PC-3 (cell line): Measurements from ENCODE around the gene TNFAIP8L3. TPM values are rescaled to one million over a fixed set of nuclear protein-coding genes. Genes with fewer than 3 reads are reported as not detected.

Source experiments
- ATAC-seq: fragments of 200-7000 bp; cut with Tn5 transposase; 2 replicates; pipeline ENCODE4 v1.9.1; 2020; ENCODE audit warnings: mild to moderate bottlenecking, moderate library complexity
- BruUV-seq: library from RNA; stranded (reverse); fragments of 400-500 nt; replicated peaks from 2 replicates; lab custom pipeline; 2021; lab: Mats Ljungman, UMichigan
- CTCF ChIA-PET: fragments of 300-600 bp; sonication (Branson Sonifier 250); formaldehyde crosslinking; loops from one replicate; lab custom pipeline; 2022; ENCODE audit warnings: antibody characterized with exemption; lab: Charles Lee
- POLR2A ChIA-PET: fragments of 300-600 bp; sonication (Branson Sonifier 250); formaldehyde crosslinking; loops from one replicate; lab custom pipeline; 2022; ENCODE audit warnings: antibody characterized with exemption; ENCODE audit not compliant: unreplicated experiment; lab: Charles Lee
- DNase-seq: peaks from one replicate; pipeline ENCODE4 v3.0.0-alpha.2; 2015
- H2AFZ ChIP-seq: fragments of 300-600 bp; sonication (generic); 2 replicates; pipeline ENCODE4 v1.6.0; 2016; ENCODE audit warnings: antibody characterized with exemption, low read length
- H3F3A ChIP-seq: fragments of 300-600 bp; sonication (generic); one replicate; pipeline ENCODE4 v1.6.0; 2017; ENCODE audit warnings: antibody characterized with exemption, low read length, control low read depth, mild to moderate bottlenecking; ENCODE audit not compliant: unreplicated experiment
- H3K27ac ChIP-seq: fragments of 300-600 bp; sonication (generic); 2 replicates; pipeline ENCODE4 v1.5.1; 2016; ENCODE audit warnings: mild to moderate bottlenecking, low read length
- H3K27me3 ChIP-seq: fragments of 300-600 bp; sonication (generic); 2 replicates; pipeline ENCODE4 v1.6.1; 2016; ENCODE audit warnings: low read length, mixed read lengths
- H3K36me3 ChIP-seq: fragments of 300-600 bp; sonication (generic); 2 replicates; pipeline ENCODE4 v1.6.1; 2016; ENCODE audit warnings: low read depth, mixed run types, low read length, mixed read lengths
- H3K4me1 ChIP-seq: fragments of 300-600 bp; sonication (generic); 2 replicates; pipeline ENCODE4 v1.5.1; 2016; ENCODE audit warnings: low read length; ENCODE audit not compliant: insufficient read depth
- H3K4me2 ChIP-seq: fragments of 300-600 bp; sonication (generic); 2 replicates; pipeline ENCODE4 v1.6.0; 2016; ENCODE audit warnings: low read length
- H3K4me3 ChIP-seq: fragments of 300-600 bp; sonication (generic); 2 replicates; pipeline ENCODE4 v1.5.1; 2016; ENCODE audit warnings: mild to moderate bottlenecking, low read length, mixed read lengths
- H3K79me2 ChIP-seq: fragments of 300-600 bp; sonication (generic); 2 replicates; pipeline ENCODE4 v1.6.1; 2017; ENCODE audit warnings: low read length, mixed read lengths
- H3K9ac ChIP-seq: fragments of 300-600 bp; sonication (generic); 2 replicates; pipeline ENCODE4 v1.6.0; 2016; ENCODE audit warnings: mild to moderate bottlenecking, low read length
- H3K9me2 ChIP-seq: fragments of 300-600 bp; sonication (generic); replicated peaks from 2 replicates; pipeline ENCODE4 v1.6.1; 2016; ENCODE audit warnings: mixed run types, low read length, mixed read lengths
- H3K9me3 ChIP-seq: fragments of 300-600 bp; sonication (generic); 2 replicates; pipeline ENCODE4 v1.6.1; 2016; ENCODE audit warnings: low read length, mixed read lengths
- H4K20me1 ChIP-seq: fragments of 300-600 bp; sonication (generic); 2 replicates; pipeline ENCODE4 v1.6.1; 2016; ENCODE audit warnings: low read length, mixed read lengths
- CTCF ChIP-seq: fragments of 300-600 bp; sonication (generic); conservative IDR thresholded peaks from 2 replicates; pipeline ENCODE4 v1.5.1; 2017; ENCODE audit warnings: antibody characterized with exemption, low read depth, mild to moderate bottlenecking, low read length
- EZH2 ChIP-seq: fragments of 300-600 bp; sonication (generic); IDR thresholded peaks from one replicate; pipeline ENCODE4 v1.6.1; 2017; ENCODE audit warnings: antibody characterized with exemption, mild to moderate bottlenecking, low read length; ENCODE audit not compliant: unreplicated experiment
- EZH2phosphoT487 ChIP-seq: fragments of 300-600 bp; sonication (generic); IDR thresholded peaks from 2 replicates; pipeline ENCODE4 v1.6.1; 2018; ENCODE audit warnings: mild to moderate bottlenecking, antibody characterized with exemption, low read length, borderline replicate concordance
- intact Hi-C: fragments of 100-400 bp; cut with micrococcal nuclease; formaldehyde crosslinking; loops from 2 replicates; pipeline ENCODE4 v1.9.0; 2023
- total RNA-seq: library from RNA; depleted of rRNA; stranded (reverse); fragments of >200 nt; gene quantifications from 2 replicates; pipeline ENCODE4 v1.2.3, GENCODE V29; 2014

The TNFAIP8L3 gene
- total RNA-seq, 1 experiment from 2014 or later = not detected

GRCh38 chr15:51051776-51052175 is 42.9 kb downstream of the TNFAIP8L3 start:
- ATAC-seq (no peak), DNase-seq (no peak)
- H3K4me1 ChIP-seq = peaks cover 8% of the 10 kb centered on the region; the same call in 1 of the 2 replicates
- TF ChIP-seq EZH2 (no peak), EZH2phosphoT487 (no peak), CTCF (no peak)
- CTCF ChIA-PET = no interaction called here
- H3K27ac ChIP-seq = no peak overlapping the region
- H3K4me3 ChIP-seq = no peak overlapping the region
- no peaks in the 10 kb centered on the region for H3F3A ChIP-seq
- no peak overlapping the region for H3K9ac ChIP-seq
- H3K9me2 ChIP-seq = no peaks in the 10 kb centered on the region
- H3K27me3 ChIP-seq = no peaks in the 10 kb centered on the region
- no peaks in the 10 kb centered on the region for H4K20me1 ChIP-seq
- BruUV-seq = no TSS peak
- H2AFZ ChIP-seq = no peak overlapping the region
- H3K4me2 ChIP-seq = no peak overlapping the region
- POLR2A ChIA-PET = no interaction called here
- intact Hi-C loops = no loop called here
- H3K36me3 ChIP-seq = no peaks in the 10 kb centered on the region
- H3K9me3 ChIP-seq = no peaks in the 10 kb centered on the region
- H3K79me2 ChIP-seq = no peaks in the 10 kb centered on the region

- Histone ChIP-seq H2AFZ (no peak overlapping the region), H3K9me3 (no peaks in the 10 kb centered on the region), H3F3A (no peaks in the 10 kb centered on the region), H3K79me2 (no peaks in the 10 kb centered on the region), H3K9ac (no peak overlapping the region), H4K20me1 (no peaks in the 10 kb centered on the region), H3K9me2 (no peaks in the 10 kb centered on the region), H3K36me3 (no peaks in the 10 kb centered on the region), H3K4me1 (peaks cover 13% of the 10 kb centered on the region), H3K4me2 (no peak overlapping the region), H3K27me3 (no peaks in the 10 kb centered on the region), H3K4me3 (no peak overlapping the region), H3K27ac (no peak overlapping the region)
- intact Hi-C loops = no loop called here
- DNase-seq (no peak), ATAC-seq (no peak)
- no peak for TF ChIP-seq EZH2
- TF ChIP-seq CTCF = no peak
- no peak for TF ChIP-seq EZH2phosphoT487
- CTCF ChIA-PET = no interaction called here
- no TSS peak for BruUV-seq
- POLR2A ChIA-PET = no interaction called here
Measured at GRCh38 chr15:51049081-51049480, 45.6 kb downstream of the TNFAIP8L3 start.

GRCh38 chr15:51048308-51048707 is 46.4 kb downstream of the TNFAIP8L3 start:
- BruUV-seq = no TSS peak
- ATAC-seq = no peak
- no peak overlapping the region for H3K4me3 ChIP-seq
- no peaks in the 10 kb centered on the region for H3K9me3 ChIP-seq
- H3K9me2 ChIP-seq = no peaks in the 10 kb centered on the region
- no peaks in the 10 kb centered on the region for H3F3A ChIP-seq
- no peaks in the 10 kb centered on the region for H3K27me3 ChIP-seq
- DNase-seq = no peak
- H3K4me1 ChIP-seq = peaks cover 13% of the 10 kb centered on the region
- H3K36me3 ChIP-seq = no peaks in the 10 kb centered on the region
- no peaks in the 10 kb centered on the region for H4K20me1 ChIP-seq
- no peak overlapping the region for H2AFZ ChIP-seq
- TF ChIP-seq EZH2phosphoT487 = no peak
- no peak for TF ChIP-seq CTCF
- no peak for TF ChIP-seq EZH2
- no peaks in the 10 kb centered on the region for H3K79me2 ChIP-seq
- no peak overlapping the region for H3K9ac ChIP-seq
- H3K27ac ChIP-seq = no peak overlapping the region
- intact Hi-C loops = no loop called here
- CTCF ChIA-PET = no interaction called here
- H3K4me2 ChIP-seq = no peak overlapping the region
- POLR2A ChIA-PET = interaction anchor here (0.6 kb wide), 1 partner anchor 17 kb away, joined by 5 read pairs; no protein-coding TSS in a partner anchor
